Lower leg skin (tissue), 4 donors: ENCODE results near the gene ZNF662. TPM values are rescaled to one million over a fixed set of nuclear protein-coding genes. Genes with fewer than 3 reads are reported as not detected.

Source experiments
- DNase-seq, 2 donors: peaks; one replicate each; pipeline ENCODE4 v3.0.0-alpha.2; 2019; ENCODE audit warnings: low spot score in 2 of 2
- H3K4me3 ChIP-seq: fragments of 200-600 bp; sonication (generic); 2 replicates; pipeline ENCODE4 v1.5.1; 2017; ENCODE audit warnings: mild to moderate bottlenecking, low read depth; ENCODE audit not compliant: poor library complexity, severe bottlenecking
- POLR2A ChIP-seq, 2 donors: fragments of 450-650 bp; IDR thresholded peaks; one replicate each; pipeline ENCODE4 v1.6.1; 2016 to 2017; ENCODE audit warnings: antibody characterized with exemption in 2 of 2, mild to moderate bottlenecking in 1 of 2, moderate library complexity in 1 of 2
- WGBS, 2 donors: methylation state at CpG; one replicate each; pipeline ENCODE4 v1.1.5; 2018; 5-methylcytosine and 5-hydroxymethylcytosine counted together
- intact Hi-C: fragments of 100-400 bp; cut with DNase I; formaldehyde crosslinking; loops from one replicate; pipeline ENCODE4 v1.15.0; 2023; ENCODE audit warnings: low total_unique reads
- total RNA-seq, 4 donors: library from RNA; depleted of rRNA; stranded (reverse); fragments of >200 nt; gene quantifications; one replicate each; pipeline ENCODE4 v1.1.0, GENCODE V29; 2016
- TF ChIP-seq, protein P1 (sequence below), 3 donors: fragments of 450-650 bp; IDR thresholded peaks; one replicate each; pipeline ENCODE4 v1.5.1; 2016; ENCODE audit warnings: antibody characterized with exemption in 3 of 3, mild to moderate bottlenecking in 3 of 3, moderate library complexity in 2 of 3

ZNF662 gene
- total RNA-seq, 4 donors from 2014 or later, result 13.5 to 16.8 (median 16.1) TPM

DNA sequence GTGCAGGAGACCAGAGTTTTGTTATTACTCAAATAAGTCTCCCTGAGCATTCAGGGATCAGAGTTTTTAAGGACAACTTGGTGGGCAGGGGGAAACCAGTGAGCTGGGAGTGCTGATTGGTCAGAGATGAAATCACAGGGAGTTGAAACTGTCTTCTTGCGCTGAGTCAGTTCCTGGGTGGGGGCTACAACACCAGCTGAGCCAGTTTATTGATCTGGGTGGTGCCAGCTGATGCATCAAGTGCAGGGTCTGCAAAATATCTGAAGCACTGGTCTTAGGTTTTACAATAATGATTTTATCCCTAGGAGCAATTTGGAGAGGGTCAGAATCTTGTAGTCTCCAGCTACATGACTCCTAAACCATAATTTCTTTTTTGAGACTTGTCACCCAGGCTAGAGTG is 13.8 kb upstream of the ZNF662 start:
- TF ChIP-seq, protein P1, sequence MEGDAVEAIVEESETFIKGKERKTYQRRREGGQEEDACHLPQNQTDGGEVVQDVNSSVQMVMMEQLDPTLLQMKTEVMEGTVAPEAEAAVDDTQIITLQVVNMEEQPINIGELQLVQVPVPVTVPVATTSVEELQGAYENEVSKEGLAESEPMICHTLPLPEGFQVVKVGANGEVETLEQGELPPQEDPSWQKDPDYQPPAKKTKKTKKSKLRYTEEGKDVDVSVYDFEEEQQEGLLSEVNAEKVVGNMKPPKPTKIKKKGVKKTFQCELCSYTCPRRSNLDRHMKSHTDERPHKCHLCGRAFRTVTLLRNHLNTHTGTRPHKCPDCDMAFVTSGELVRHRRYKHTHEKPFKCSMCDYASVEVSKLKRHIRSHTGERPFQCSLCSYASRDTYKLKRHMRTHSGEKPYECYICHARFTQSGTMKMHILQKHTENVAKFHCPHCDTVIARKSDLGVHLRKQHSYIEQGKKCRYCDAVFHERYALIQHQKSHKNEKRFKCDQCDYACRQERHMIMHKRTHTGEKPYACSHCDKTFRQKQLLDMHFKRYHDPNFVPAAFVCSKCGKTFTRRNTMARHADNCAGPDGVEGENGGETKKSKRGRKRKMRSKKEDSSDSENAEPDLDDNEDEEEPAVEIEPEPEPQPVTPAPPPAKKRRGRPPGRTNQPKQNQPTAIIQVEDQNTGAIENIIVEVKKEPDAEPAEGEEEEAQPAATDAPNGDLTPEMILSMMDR (IDR thresholded peaks at IDR 0.05), result no peak
- 87 to 88% methylated on average over 1 of the region's 1 CpG for WGBS, 2 donors
- intact Hi-C loops, result no loop called here
- no peak overlapping the region for H3K4me3 ChIP-seq
- no peak for DNase-seq

DNA sequence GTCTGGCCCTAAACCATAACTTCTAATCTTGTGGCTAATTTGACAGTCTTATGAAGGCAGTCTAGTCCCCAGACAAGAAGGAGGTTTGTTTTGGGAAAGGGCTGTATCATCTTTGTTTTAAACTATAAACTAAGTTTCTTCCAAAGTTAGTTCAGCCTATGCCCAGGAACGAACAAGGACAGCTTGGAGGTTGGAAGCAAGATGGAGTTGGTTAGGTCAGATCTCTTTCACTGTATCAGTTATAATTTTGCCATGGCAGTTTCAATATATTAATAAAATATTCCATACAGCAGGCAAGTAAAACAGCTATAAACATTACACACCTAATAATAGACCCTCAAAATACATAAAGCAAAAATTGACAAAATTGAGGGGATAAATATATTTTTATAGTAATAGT is 13.1 kb upstream of the ZNF662 start:
- 85 to 97% methylated on average over 1 of the region's 1 CpG for WGBS, 2 donors
- DNase-seq, result no peak
- no peak overlapping the region for H3K4me3 ChIP-seq
- TF ChIP-seq POLR2A (IDR thresholded peaks at IDR 0.05), result no peak
- TF ChIP-seq, protein P1 (IDR thresholded peaks at IDR 0.05), result no peak
- intact Hi-C loops, result no loop called here

DNA sequence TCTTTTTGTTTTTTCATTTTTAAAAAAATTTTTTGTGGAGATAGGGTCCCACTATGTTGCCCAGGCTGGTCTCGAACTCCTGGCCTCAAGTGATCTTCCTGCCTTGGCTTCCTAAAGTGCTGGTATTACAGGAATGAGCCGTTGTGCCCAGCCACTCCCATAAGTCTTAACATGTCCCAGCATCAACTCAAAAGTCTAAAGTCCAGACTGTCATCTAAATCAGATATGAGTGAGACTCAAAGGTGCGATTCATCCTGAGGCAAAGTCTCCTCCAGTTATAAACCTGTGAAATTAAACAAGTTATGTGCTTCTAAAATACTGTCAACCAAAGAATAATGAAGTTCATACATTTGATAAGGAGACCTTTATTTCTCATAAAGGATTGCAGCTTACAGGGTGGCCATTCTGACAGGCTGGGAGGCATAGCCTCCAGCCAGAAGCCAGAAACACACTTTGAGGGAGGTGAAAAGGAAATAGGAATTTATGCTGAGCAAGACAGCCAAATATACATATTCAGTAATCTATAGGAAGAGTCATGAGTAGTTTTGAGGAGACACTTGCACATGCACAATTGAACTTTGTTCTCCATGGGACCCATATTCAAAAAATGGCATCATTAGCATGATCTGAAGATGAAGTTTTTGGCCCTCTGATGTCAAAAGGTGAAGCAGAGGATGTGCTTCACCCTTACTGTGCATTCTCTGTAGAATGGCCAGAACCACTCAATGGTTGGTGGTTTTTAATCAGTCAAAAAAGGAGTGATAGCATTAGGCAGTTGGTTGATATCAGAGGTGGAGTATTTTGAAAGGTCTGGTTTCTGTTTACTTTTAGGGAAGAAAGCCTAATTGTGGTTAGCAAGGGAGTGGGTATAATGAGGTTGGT is 11.0 kb upstream of the ZNF662 start:
- no peak for TF ChIP-seq POLR2A (IDR thresholded peaks at IDR 0.05)
- TF ChIP-seq, protein P1 (IDR thresholded peaks at IDR 0.05), result no peak
- DNase-seq, result no peak
- H3K4me3 ChIP-seq, result no peak overlapping the region
- intact Hi-C loops, result no loop called here
- WGBS, 2 donors, result 59 to 62% methylated on average over 3 of the region's 3 CpGs

DNA sequence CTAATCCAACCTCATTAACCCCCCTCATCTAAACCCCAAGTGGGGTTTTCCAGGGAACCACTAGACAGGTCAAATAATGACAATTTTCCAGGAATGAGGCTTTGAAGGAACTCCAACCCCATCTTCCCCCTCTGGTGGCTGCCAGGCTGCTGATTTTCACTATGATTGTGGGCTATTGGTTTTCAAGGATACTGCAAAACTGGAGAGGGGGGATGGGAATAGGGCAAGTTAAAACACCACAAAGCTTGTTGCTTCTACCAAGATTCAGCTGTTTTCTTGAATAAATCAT is 10.4 kb upstream of the ZNF662 start:
- intact Hi-C loops, result no loop called here
- no peak for TF ChIP-seq POLR2A (IDR thresholded peaks at IDR 0.05)
- TF ChIP-seq, protein P1 (IDR thresholded peaks at IDR 0.05), result no peak
- no peak overlapping the region for H3K4me3 ChIP-seq
- DNase-seq, result no peak

DNA sequence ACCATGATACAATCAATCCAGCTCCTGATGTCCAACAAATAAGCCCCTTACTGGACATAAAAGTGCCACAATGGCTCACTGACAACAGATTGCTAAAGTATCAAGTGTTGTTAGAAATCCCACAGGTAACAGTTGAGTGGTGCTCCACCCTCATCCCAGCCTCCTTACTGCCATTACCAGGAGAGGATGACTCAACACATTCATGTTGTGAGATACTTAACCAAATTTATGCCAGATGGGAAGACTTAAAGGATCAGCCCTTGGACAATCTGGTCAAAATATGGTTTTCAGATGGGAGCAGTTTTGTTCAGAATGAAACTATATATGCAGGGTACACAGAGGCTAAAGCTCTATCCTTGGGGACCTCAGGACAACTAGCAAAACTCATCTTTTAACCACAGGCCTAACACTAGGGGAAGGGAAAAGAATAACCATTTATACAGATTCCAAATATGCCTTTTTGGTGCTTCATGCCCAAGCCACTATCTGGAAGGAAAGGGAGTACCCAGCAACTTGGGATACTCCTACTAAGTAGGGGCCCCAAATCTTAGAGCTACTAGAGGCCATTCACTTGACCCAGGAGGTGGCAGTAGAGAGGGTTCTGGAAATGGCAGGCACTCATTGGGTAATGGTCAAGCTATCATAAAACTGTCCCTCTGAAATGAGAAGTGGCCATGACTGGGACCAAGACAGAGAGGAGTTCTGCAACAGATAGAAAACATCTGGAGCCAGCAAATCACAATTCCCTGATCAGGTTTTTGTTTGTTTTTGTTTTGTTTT is 6.9 kb upstream of the ZNF662 start:
- no peak for DNase-seq
- H3K4me3 ChIP-seq, result no peak overlapping the region
- intact Hi-C loops, result no loop called here
- TF ChIP-seq POLR2A (IDR thresholded peaks at IDR 0.05), result no peak
- TF ChIP-seq, protein P1 (IDR thresholded peaks at IDR 0.05), result no peak
